Measurements from ENCODE around the gene ZFAND3.
A peak's percentile ranks its signal among the peaks of the same experiment; 100 is the strongest.

The ZFAND3 gene

GRCh38 chr6:38127284-38127683 lies 307.8 kb downstream of the ZFAND3 start:
- peaks cover 45% of the 10 kb centered on the region for H3K36me3 ChIP-seq (ENCODE audit: control insufficient read depth, insufficient read depth, low read length)
- H3K9me3 ChIP-seq (ENCODE audit: control insufficient read depth, low read length): peaks cover 6% of the 10 kb centered on the region
- WGBS, 2 experiments (ENCODE audit: insufficient coverage in 2 of 2): 86 to 100% methylated on average over 1 to 3 of the region's 4 CpGs
- no peaks in the 10 kb centered on the region for H3K4me1 ChIP-seq (ENCODE audit: control insufficient read depth, insufficient read depth, low read length, poor library complexity, severe bottlenecking)
- H3K4me3 ChIP-seq (ENCODE audit: extremely low read depth, insufficient read depth, low read length, poor library complexity, severe bottlenecking): no peak overlapping the region
- no peak overlapping the region for H3K27ac ChIP-seq (ENCODE audit: low read depth, low read length, severe bottlenecking)

- Histone ChIP-seq H3K36me3 (ENCODE audit: control insufficient read depth, insufficient read depth, low read length) (peaks cover 21% of the 10 kb centered on the region), H3K27ac (ENCODE audit: low read depth, low read length, severe bottlenecking) (no peak overlapping the region), H3K4me1 (ENCODE audit: control insufficient read depth, insufficient read depth, low read length, poor library complexity, severe bottlenecking) (no peaks in the 10 kb centered on the region), H3K9me3 (ENCODE audit: control insufficient read depth, low read length) (no peaks in the 10 kb centered on the region), H3K4me3 (ENCODE audit: extremely low read depth, insufficient read depth, low read length, poor library complexity, severe bottlenecking) (no peak overlapping the region)
Observed at GRCh38 chr6:38131527-38131965, 312.0 kb downstream of the ZFAND3 start.

- Histone ChIP-seq H3K4me3 (ENCODE audit: extremely low read depth, insufficient read depth, low read length, poor library complexity, severe bottlenecking) (no peak overlapping the region), H3K27ac (ENCODE audit: low read depth, low read length, severe bottlenecking) (no peak overlapping the region), H3K9me3 (ENCODE audit: control insufficient read depth, low read length) (no peaks in the 10 kb centered on the region), H3K36me3 (ENCODE audit: control insufficient read depth, insufficient read depth, low read length) (peaks cover 10% of the 10 kb centered on the region), H3K4me1 (ENCODE audit: control insufficient read depth, insufficient read depth, low read length, poor library complexity, severe bottlenecking) (no peaks in the 10 kb centered on the region)
- WGBS, 2 experiments (ENCODE audit: insufficient coverage in 2 of 2): 90 to 100% methylated on average over 4 of the region's 7 CpGs
Observed at GRCh38 chr6:38133932-38134703, 314.6 kb downstream of the ZFAND3 start.

- Histone ChIP-seq H3K27ac (ENCODE audit: low read depth, low read length, severe bottlenecking) (no peak overlapping the region), H3K36me3 (ENCODE audit: control insufficient read depth, insufficient read depth, low read length) (peaks cover 10% of the 10 kb centered on the region), H3K4me1 (ENCODE audit: control insufficient read depth, insufficient read depth, low read length, poor library complexity, severe bottlenecking) (no peaks in the 10 kb centered on the region), H3K9me3 (ENCODE audit: control insufficient read depth, low read length) (no peaks in the 10 kb centered on the region), H3K4me3 (ENCODE audit: extremely low read depth, insufficient read depth, low read length, poor library complexity, severe bottlenecking) (no peak overlapping the region)
- 90 to 98% methylated on average over 2 to 3 of the region's 4 CpGs for WGBS, 2 experiments (ENCODE audit: insufficient coverage in 2 of 2)
Observed at GRCh38 chr6:38134704-38135088, 315.2 kb downstream of the ZFAND3 start.

- Histone ChIP-seq H3K4me1 (ENCODE audit: control insufficient read depth, insufficient read depth, low read length, poor library complexity, severe bottlenecking) (no peaks in the 10 kb centered on the region), H3K9me3 (ENCODE audit: control insufficient read depth, low read length) (no peaks in the 10 kb centered on the region), H3K36me3 (ENCODE audit: control insufficient read depth, insufficient read depth, low read length) (peaks cover 10% of the 10 kb centered on the region), H3K27ac (ENCODE audit: low read depth, low read length, severe bottlenecking) (no peak overlapping the region), H3K4me3 (ENCODE audit: extremely low read depth, insufficient read depth, low read length, poor library complexity, severe bottlenecking) (no peak overlapping the region)
- 100% methylated on average over 2 of the region's 4 CpGs; no CpG with 5 or more reads in 1 of the 2 experiments for WGBS, 2 experiments (ENCODE audit: insufficient coverage in 2 of 2)
Observed at GRCh38 chr6:38136547-38136946, 317.0 kb downstream of the ZFAND3 start.

- H3K4me3 ChIP-seq (ENCODE audit: extremely low read depth, insufficient read depth, low read length, poor library complexity, severe bottlenecking): no peak overlapping the region
- H3K27ac ChIP-seq (ENCODE audit: low read depth, low read length, severe bottlenecking): peak overlapping the region; percentile 43
- no peaks in the 10 kb centered on the region for H3K9me3 ChIP-seq (ENCODE audit: control insufficient read depth, low read length)
- 33 to 68% methylated on average over 5 to 7 of the region's 8 CpGs for WGBS, 2 experiments (ENCODE audit: insufficient coverage in 2 of 2)
- peaks cover 18% of the 10 kb centered on the region for H3K36me3 ChIP-seq (ENCODE audit: control insufficient read depth, insufficient read depth, low read length)
- H3K4me1 ChIP-seq (ENCODE audit: control insufficient read depth, insufficient read depth, low read length, poor library complexity, severe bottlenecking): no peaks in the 10 kb centered on the region
Observed at GRCh38 chr6:38137608-38138265, 318.2 kb downstream of the ZFAND3 start.

GRCh38 chr6:38138374-38138773 lies 318.8 kb downstream of the ZFAND3 start:
- 48 to 76% methylated on average over 3 to 4 of the region's 5 CpGs for WGBS, 2 experiments (ENCODE audit: insufficient coverage in 2 of 2)

GRCh38 chr6:38141085-38141484 lies 321.6 kb downstream of the ZFAND3 start:
- Histone ChIP-seq H3K4me1 (ENCODE audit: control insufficient read depth, insufficient read depth, low read length, poor library complexity, severe bottlenecking) (no peaks in the 10 kb centered on the region), H3K9me3 (ENCODE audit: control insufficient read depth, low read length) (no peaks in the 10 kb centered on the region), H3K27ac (ENCODE audit: low read depth, low read length, severe bottlenecking) (no peak overlapping the region), H3K4me3 (ENCODE audit: extremely low read depth, insufficient read depth, low read length, poor library complexity, severe bottlenecking) (no peak overlapping the region), H3K36me3 (ENCODE audit: control insufficient read depth, insufficient read depth, low read length) (peaks cover 26% of the 10 kb centered on the region)
- 97 to 100% methylated on average over 1 to 4 of the region's 4 CpGs for whole genome bisulfite sequencing, 2 experiments (ENCODE audit: insufficient coverage in 2 of 2)

More at GRCh38 chr6:38138374-38138773, 318.8 kb downstream of the ZFAND3 start:
- no peak overlapping the region for H3K4me3 ChIP-seq (ENCODE audit: extremely low read depth, insufficient read depth, low read length, poor library complexity, severe bottlenecking)
- no peaks in the 10 kb centered on the region for H3K4me1 ChIP-seq (ENCODE audit: control insufficient read depth, insufficient read depth, low read length, poor library complexity, severe bottlenecking)
- no peak overlapping the region for H3K27ac ChIP-seq (ENCODE audit: low read depth, low read length, severe bottlenecking)
- H3K36me3 ChIP-seq (ENCODE audit: control insufficient read depth, insufficient read depth, low read length): peaks cover 22% of the 10 kb centered on the region
- no peaks in the 10 kb centered on the region for H3K9me3 ChIP-seq (ENCODE audit: control insufficient read depth, low read length)

- Histone ChIP-seq H3K27ac (ENCODE audit: low read depth, low read length, severe bottlenecking) (no peak overlapping the region), H3K9me3 (ENCODE audit: control insufficient read depth, low read length) (no peaks in the 10 kb centered on the region), H3K4me3 (ENCODE audit: extremely low read depth, insufficient read depth, low read length, poor library complexity, severe bottlenecking) (no peak overlapping the region), H3K4me1 (ENCODE audit: control insufficient read depth, insufficient read depth, low read length, poor library complexity, severe bottlenecking) (no peaks in the 10 kb centered on the region), H3K36me3 (ENCODE audit: control insufficient read depth, insufficient read depth, low read length) (peaks cover 31% of the 10 kb centered on the region)
- WGBS, 2 experiments (ENCODE audit: insufficient coverage in 2 of 2): 96 to 97% methylated on average over 6 of the region's 6 CpGs
Observed at GRCh38 chr6:38141716-38142115, 322.2 kb downstream of the ZFAND3 start.

GRCh38 chr6:38142178-38142902 lies 322.8 kb downstream of the ZFAND3 start:
- no peaks in the 10 kb centered on the region for H3K9me3 ChIP-seq (ENCODE audit: control insufficient read depth, low read length)
- peaks cover 35% of the 10 kb centered on the region for H3K36me3 ChIP-seq (ENCODE audit: control insufficient read depth, insufficient read depth, low read length)
- no peak overlapping the region for H3K27ac ChIP-seq (ENCODE audit: low read depth, low read length, severe bottlenecking)
- H3K4me3 ChIP-seq (ENCODE audit: extremely low read depth, insufficient read depth, low read length, poor library complexity, severe bottlenecking): no peak overlapping the region
- H3K4me1 ChIP-seq (ENCODE audit: control insufficient read depth, insufficient read depth, low read length, poor library complexity, severe bottlenecking): no peaks in the 10 kb centered on the region
- 95% methylated on average over 4 to 6 of the region's 7 CpGs for WGBS, 2 experiments (ENCODE audit: insufficient coverage in 2 of 2)
